ENCODE data around the gene DMRT2. TPM values are rescaled to one million over a fixed set of nuclear protein-coding genes. Genes with fewer than 3 reads are reported as not detected.
A peak's percentile ranks its signal among the peaks of the same experiment; 100 is the strongest.

The DMRT2 gene
- total RNA-seq, 1 experiment from 2014 or later = not detected

GRCh38 chr9:1086517-1086916, 36.4 kb downstream of the DMRT2 start:
- DNase-seq (ENCODE audit: extremely low read depth, low read depth) = no peak

- no peak for DNase-seq (ENCODE audit: extremely low read depth, low read depth)
Measured at GRCh38 chr9:1087120-1087881, 37.1 kb downstream of the DMRT2 start.

- no peak for DNase-seq (ENCODE audit: extremely low read depth, low read depth)
Measured at GRCh38 chr9:1094749-1095148, 44.6 kb downstream of the DMRT2 start.

GRCh38 chr9:1096155-1096964, 46.2 kb downstream of the DMRT2 start:
- DNase-seq (ENCODE audit: extremely low read depth, low read depth) = no peak

- DNase-seq (ENCODE audit: extremely low read depth, low read depth) = no peak
Measured at GRCh38 chr9:1098551-1098950, 48.4 kb downstream of the DMRT2 start.

GRCh38 chr9:1100201-1100600, 50.0 kb downstream of the DMRT2 start:
- DNase-seq (ENCODE audit: extremely low read depth, low read depth) = no peak

- peak; percentile 18 for DNase-seq (ENCODE audit: extremely low read depth, low read depth)
Measured at GRCh38 chr9:1100945-1101344, 50.8 kb downstream of the DMRT2 start.

- DNase-seq (ENCODE audit: extremely low read depth, low read depth) = no peak
Measured at GRCh38 chr9:1101846-1102641, 51.9 kb downstream of the DMRT2 start.

GRCh38 chr9:1102642-1102970, 52.4 kb downstream of the DMRT2 start:
- no peak for DNase-seq (ENCODE audit: extremely low read depth, low read depth)

Small RNAs within 50 kb of the gene (small RNA-seq; reads per million reads assigned to genes)
- gene RNU6-1073P = 0 reads per million in 2 experiments

Other genes with a start within 250 kb of the DMRT2 start
- gene DMRT1, start 208.7 kb upstream of the DMRT2 start, total RNA-seq (2014; rRNA removed; shearing (Covaris generic)) = not detected in 2 replicates
- not detected in 2 replicates for gene DMRT3, start 73.7 kb upstream of the DMRT2 start, total RNA-seq (2014; rRNA removed; shearing (Covaris generic))

Data from NCI-H460 (cell line).